Measurements from ENCODE around the gene SARM1.
A peak's percentile ranks its signal among the peaks of the same experiment; 100 is the strongest.
"Not testable (repeated sequence)": the region's sequence is repeated elsewhere in the genome, so short reads cannot be mapped to it uniquely, and the experiment has no call there.

The SARM1 gene

DNA sequence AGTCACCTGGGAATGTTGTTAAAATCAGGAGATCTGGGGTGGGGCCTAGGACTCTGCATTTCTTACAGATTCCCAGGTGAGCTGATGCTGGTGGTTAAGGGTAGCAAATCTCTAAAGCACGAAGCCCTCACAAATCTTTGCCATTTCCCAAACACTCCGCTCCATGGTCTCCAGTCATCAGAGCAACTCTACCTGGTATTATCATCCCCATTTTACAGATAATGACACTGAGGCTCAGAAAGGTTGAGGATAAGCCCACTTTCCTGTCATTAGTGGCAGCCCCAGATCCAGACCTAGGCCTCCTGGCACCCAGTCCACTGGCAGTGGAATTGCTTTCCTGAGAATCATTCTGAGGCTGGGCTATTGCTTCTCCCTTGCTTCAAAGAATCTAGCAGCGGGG, 25.8 kb downstream of the SARM1 start:
- DNase-seq, result no peak

DNA sequence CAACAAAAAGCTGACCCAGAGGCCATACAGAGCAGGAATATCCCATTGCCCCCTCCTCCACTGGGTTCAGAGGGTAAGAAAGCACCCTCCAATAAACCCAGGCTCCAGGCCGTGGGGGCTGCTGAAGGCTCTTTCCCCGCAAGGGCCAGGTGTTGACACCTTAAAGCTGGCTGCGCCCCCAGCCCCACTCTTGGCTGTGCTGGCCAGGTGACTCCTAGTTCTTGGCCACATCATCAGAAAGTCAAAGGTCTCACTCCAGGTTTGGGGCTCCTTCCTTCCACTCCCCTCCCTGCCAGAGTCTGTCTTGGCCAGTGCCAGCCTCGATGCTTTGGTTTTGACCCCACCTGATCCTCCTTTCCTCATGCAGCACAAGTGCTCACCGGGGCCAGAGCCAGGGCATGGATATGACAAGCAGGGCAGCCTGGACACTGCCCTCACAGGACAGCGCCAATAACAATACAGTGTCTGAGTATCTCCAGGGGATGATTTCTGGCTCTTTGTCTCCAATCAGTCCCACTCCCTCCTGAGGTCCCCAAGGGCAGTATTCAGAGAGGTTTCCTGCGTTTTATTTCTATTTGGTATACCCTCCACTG, 26.3 kb downstream of the SARM1 start:
- no peak for DNase-seq

- no peak for DNase-seq
Measured at GRCh38 chr17:28398280-28398981, 26.9 kb downstream of the SARM1 start.

- DNase-seq, result no peak
Measured at GRCh38 chr17:28399808-28400207, 28.3 kb downstream of the SARM1 start.

DNA sequence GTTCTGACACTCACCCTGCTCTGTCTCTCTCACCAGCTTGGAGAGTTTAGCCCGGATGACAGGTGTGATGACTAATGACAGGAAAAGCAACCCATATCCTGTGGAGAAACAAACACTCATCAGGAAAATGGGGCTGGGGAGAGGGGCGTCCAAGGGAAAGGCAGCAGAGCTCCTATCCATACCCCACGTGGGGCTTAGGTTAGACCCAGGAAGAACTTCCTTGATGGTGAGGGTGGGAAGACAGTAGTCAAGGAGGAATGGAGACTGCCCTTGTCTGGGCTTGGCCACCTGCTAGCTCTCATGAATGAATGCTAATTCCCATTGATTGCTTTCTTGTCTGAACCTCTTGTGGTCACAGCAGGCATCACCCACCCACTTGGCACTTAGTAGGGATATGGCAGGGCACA, 30.7 kb downstream of the SARM1 start:
- no peak for DNase-seq

DNA sequence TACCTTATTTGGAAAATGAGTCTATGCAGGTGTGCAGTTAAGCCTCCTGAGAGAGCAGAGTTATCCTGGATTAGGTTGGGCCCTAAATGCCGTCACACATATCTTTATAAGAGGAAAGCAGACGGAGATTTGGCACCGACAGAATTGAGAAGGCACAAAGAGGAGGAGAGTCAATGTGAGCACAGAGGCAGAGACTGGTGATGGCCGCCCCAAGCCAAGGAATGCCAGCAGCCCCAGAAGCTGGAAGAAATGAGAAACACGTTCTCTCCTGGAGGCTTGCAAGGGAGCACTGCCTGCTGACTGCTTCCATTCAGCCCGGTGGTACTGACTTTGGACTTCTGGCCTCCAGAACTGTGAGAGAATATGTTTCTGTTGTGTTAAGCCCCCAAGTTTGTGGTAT, 31.4 kb downstream of the SARM1 start:
- no peak for DNase-seq

DNA sequence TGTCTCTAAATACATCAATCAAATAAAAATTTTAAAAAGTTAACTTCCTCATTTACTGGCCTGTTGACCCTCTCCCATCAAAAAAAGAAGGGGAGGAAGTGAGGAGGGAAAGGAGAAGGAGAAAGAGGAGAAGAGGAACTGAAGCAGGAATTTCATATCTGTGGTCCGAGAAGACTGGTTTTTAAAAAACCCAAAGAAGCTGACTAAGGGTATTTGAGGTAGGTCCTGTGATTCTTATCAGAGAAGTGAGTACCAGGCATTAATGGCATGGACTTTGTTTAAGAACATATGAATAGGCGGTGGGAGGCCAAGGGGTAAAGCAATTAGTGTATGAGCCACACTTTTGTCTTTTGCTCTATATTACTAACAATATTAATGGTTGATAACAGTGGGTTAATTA, 32.5 kb downstream of the SARM1 start:
- DNase-seq, result no peak

- no peak for DNase-seq
Measured at GRCh38 chr17:28404461-28404811, 32.9 kb downstream of the SARM1 start.

- DNase-seq, result no peak
Measured at GRCh38 chr17:28404812-28405570, 33.5 kb downstream of the SARM1 start.

DNA sequence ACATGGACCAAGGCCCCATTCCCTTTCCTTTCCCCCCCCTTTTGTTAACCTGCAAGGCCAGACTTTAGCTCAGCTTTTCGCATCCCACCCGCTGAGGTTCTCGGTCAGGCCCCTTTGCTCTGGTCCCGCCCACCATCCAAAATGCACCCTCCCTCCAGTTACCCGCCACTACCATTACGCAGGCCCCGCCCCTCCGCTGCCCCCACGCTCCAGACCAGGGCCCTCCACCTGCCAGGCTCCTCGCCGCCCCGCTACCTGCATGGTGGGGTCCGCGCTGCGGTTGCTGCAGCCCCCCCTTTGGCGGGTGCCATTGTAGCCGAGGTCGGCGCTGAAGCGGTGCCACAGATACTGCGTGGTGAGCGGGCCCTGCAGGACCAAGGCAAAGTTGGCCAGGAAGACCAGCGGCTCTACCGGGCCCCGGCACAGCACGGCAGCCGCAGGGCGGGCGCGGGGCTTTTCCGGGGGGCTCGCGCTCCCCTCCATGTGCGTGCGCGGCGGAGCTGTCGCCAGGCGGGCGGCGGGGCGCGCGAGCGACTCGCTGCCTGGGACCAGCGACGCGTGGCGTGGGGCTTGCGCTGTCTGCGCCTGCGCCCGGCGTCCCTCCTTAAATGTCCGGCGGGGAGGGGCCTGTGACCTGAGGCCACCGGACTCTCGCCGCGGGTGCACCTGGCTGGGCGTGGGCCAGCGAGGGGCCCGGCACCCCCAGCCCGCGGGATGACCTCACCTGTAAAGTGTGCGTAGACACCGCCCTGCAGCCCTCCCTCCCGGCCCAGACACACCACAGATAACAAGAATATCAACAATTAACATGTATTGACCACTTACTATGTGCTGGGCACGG, 34.4 kb downstream of the SARM1 start, which contains the start of gene SLC46A1:
SLC46A1 (minus strand) TSS at position 581 of the 841 bp plus-strand sequence; CDS start at position 483, 98 bp downstream.
- DNase-seq, result no peak

GRCh38 chr17:28406473-28406814, 35.0 kb downstream of the SARM1 start:
- no peak for DNase-seq

DNA sequence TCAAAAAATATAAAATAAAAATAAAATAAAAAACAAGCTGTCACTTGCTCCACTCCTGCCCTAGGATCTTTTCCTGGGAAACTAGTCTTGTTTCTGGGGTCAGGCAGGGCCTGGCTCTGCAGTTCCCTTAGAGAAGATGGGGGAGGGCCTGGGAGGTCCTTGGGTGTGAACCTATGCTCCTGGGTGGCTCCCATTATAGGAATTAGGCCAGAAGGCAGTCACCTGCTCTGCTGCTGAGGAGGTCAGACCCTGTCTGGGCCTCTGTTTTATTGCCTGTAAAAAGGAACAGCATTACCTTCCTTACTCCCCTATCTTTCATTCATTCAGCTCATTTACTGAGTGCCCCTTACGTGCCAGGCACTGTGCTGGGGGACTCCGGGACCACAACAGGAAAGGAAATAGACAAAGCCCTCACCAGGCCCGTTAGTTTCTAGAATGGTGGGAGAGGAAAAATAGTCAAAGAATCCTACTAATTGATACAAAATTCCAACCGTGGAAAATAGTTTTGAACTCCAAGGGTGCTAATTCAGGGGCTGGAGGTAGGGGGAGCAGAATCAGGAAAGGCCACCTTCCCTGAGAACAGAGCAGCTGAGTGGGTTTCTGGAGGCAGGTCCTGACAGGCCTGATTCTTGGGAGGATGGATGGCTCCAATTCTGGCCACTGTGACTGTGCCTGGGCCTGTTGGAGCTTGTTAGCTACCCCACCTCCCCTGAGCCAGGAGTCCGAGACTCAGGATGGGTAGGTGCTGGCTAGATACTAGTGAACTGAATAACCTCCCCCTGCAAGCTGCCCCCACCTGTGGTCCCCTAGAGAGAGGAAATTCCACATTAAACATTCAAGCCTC, 35.9 kb downstream of the SARM1 start:
- no peak for DNase-seq

GRCh38 chr17:28407974-28408306, 36.4 kb downstream of the SARM1 start:
- DNase-seq, result no peak

GRCh38 chr17:28412099-28412498, 40.6 kb downstream of the SARM1 start:
- DNase-seq, result no peak

DNA sequence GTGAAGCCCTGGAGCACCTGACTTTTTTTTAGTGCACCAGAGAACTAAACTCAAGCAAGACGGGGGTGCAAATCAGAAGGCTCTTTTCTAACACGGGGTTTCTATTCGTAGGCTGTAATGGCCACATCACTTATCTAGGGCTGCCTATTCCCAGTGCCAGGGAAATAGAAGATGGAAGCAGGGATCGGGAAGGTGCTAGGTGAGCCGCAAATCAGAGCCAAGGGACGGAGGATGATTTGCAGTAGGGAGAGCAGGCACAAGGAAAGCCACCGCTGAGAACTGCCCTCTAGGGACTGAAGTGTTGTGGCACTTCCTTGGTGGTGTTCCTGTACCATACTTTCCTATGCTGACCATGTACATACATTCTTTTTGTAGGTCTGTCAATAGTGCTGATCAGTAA, 42.3 kb downstream of the SARM1 start:
- DNase-seq, result no peak

GRCh38 chr17:28415886-28416285, 44.4 kb downstream of the SARM1 start:
- no peak for DNase-seq

DNA sequence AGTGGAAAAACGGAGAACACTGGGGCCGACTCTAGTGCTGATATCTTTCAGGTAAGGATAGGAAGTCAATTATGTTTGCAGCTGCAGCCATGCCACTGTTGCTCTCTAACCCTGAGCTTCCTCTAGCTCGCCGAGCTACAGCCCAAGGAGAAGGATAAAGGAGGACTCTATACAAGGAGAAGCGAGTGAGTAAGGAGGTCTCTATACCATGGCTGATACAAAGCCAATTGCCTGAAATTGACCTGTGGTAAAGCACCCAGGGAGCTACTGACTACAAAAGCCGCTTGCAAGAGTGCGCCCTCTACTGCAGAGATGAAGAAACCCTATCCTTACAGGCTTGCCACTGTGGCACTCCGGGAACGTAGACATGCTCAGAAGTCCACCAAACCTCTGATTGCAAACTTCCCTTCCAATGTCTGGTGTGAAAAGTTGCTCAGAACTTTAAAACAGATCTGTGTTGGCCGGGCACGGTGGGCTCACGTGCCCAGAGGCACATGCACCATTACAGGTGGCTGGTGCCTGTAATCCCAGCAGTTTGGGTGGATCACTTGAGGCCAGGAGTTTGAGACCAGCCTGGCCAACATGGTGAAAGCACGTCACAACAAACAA, 45.3 kb downstream of the SARM1 start:
- DNase-seq, result peak; percentile 40

DNA sequence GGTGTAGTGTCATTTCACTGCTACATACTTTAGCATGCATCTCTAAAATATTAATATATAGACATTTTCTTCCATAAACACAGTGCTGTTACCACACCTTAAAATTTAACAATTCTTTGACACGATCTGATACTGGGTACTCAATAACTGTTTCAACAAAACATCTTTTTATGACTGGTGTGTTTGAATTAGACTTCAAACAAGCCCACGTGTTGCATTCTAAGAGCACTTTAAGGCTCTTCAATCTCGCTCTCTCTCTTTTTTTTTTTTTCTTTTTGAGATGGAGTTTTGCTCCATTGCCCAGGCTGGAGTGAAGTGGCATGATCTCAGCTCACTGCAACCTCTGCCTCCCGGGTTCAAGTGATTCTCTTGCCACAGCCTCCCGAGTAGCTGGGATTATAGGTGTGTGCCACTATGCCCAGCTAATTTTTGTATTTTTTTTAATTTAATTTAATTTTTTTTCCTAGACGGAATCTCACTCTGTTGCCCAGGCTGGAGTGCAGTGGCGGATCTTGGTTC, 50.4 kb downstream of the SARM1 start:
- no peak for DNase-seq

- DNase-seq, result no peak
Measured at GRCh38 chr17:28425206-28425605, 53.7 kb downstream of the SARM1 start.

- DNase-seq, result no peak
Measured at GRCh38 chr17:28426081-28426519, 54.6 kb downstream of the SARM1 start.

DNA sequence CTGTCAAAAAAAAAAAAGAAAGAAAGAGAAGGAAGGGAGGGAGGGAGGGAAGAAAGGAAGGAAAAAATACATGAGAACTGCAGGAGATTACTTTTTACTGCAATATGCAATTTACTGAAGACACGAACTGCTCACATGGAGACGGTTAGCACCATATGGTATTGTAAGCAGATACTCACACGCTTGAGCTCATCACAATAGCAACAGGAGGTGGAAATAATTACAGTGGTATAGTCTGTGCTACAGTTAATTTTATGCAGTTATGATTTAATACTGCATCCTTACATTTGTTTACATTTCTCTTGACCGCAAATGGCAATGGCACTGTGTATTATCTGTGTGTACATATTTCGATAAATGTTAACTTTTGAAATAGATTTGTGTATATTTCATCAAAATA, 55.9 kb downstream of the SARM1 start:
- DNase-seq, result no peak

- DNase-seq, result not testable (repeated sequence)
Measured at GRCh38 chr17:28427982-28428381, 56.5 kb downstream of the SARM1 start.

Data from central memory CD4-positive, alpha-beta T cell (primary cell).